Coronary artery (tissue), 2 donors: ENCODE data around the gene DDX52.

ENCODE experiments used
- DNase-seq: peaks from one replicate; pipeline ENCODE4 v3.0.0-alpha.2; 2017; ENCODE audit warnings: low spot score
- H3K27ac ChIP-seq, 2 donors: fragments of 200-600 bp; sonication (generic); one replicate each; pipeline ENCODE4 v1.5.1; 2016 to 2019
- H3K4me3 ChIP-seq: fragments of 200-600 bp; sonication (generic); 2 replicates; pipeline ENCODE4 v1.5.1; 2016; ENCODE audit warnings: mild to moderate bottlenecking, moderate library complexity
- TF ChIP-seq, protein P1 (sequence below): fragments of 200-600 bp; sonication (generic); IDR thresholded peaks from one replicate; pipeline ENCODE4 v1.5.1; 2019; ENCODE audit warnings: antibody characterized with exemption

Gene DDX52

DNA sequence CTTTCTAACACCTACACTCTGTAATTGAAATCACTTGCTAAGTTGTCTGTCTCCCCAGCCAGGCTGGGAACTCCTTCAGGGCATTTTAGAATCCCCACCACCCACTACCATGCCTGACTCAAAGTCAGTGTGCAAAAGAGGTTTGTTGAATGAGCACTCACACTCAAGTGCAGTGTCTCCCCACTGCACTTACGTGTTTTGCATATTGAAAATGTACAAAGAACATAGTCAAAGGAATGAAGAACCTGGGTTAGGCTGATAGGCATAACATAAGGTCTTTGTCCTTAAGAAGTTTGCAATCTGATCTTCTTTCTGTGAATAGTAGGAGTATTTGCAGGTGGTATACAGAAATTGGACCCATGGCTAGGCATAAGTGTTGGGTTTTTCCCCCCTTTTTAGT is 33.8 kb upstream of the DDX52 start:
- Histone ChIP-seq H3K4me3 (no peak overlapping the region), H3K27ac (no peak overlapping the region)
- TF ChIP-seq, protein P1, sequence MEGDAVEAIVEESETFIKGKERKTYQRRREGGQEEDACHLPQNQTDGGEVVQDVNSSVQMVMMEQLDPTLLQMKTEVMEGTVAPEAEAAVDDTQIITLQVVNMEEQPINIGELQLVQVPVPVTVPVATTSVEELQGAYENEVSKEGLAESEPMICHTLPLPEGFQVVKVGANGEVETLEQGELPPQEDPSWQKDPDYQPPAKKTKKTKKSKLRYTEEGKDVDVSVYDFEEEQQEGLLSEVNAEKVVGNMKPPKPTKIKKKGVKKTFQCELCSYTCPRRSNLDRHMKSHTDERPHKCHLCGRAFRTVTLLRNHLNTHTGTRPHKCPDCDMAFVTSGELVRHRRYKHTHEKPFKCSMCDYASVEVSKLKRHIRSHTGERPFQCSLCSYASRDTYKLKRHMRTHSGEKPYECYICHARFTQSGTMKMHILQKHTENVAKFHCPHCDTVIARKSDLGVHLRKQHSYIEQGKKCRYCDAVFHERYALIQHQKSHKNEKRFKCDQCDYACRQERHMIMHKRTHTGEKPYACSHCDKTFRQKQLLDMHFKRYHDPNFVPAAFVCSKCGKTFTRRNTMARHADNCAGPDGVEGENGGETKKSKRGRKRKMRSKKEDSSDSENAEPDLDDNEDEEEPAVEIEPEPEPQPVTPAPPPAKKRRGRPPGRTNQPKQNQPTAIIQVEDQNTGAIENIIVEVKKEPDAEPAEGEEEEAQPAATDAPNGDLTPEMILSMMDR, result no peak
- no peak for DNase-seq

DNA sequence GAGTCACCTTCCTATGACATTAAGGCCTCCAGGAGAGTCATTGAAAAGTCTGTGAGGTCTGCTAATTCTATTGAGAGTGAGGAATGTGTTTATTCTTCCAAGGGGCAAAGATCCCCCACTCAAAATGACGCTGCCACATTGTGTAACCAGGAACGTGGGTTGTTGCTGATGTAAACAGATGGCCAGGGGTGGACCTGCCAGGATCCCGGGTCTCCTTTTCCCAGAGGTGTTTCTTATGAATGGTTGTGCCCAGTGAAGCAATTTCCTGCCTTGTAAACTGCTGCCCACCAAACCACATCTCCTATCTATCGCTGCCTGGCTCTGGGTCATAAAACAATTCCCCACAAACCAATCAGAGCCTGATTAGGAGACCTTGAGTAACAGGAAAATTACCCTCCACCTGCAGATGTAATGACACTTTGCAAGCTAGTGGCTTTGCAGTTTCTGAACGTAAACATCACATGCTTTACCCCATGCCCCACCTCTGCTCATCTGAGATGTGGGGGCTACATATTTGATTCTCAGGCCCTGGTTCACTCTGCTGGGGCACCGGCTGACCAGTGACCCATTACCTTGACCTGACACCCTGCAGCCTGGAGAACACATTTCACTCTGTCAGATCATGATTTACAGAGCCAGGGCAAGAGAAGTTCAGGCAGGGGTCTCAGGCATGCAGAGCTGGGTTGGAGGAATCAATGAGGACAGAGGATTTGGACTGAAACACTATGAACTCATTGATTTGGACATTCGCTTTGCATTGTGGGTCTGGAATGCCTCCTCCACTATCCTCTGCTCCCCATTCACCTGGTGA is 33.1 kb upstream of the DDX52 start:
- DNase-seq, result no peak

DNA sequence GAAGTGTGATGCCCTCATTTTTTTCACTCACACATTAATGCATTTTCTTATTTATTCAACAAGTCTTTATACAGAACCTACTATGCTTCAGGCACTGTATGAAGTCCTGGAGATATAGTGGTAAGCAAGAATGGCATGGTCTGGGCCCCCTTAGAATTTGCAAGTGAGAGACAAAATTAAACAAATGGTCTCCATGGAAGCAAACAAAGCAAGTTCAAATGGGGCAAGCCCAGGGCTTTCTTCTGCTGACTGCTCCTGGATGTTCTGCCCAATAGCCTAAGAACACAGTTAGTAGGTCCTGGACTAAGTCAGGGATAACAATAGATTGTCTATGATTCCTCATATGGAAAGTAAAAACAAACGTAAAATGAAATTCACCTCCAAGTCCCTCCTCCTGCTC is 31.3 kb upstream of the DDX52 start:
- TF ChIP-seq, protein P1, result no peak
- Histone ChIP-seq H3K27ac (no peak overlapping the region), H3K4me3 (no peak overlapping the region)
- DNase-seq, result no peak

More for the DNA sequence above, 33.1 kb upstream of the DDX52 start:
- Histone ChIP-seq H3K4me3 (no peak overlapping the region), H3K27ac (no peak overlapping the region)
- TF ChIP-seq, protein P1, result no peak

DNA sequence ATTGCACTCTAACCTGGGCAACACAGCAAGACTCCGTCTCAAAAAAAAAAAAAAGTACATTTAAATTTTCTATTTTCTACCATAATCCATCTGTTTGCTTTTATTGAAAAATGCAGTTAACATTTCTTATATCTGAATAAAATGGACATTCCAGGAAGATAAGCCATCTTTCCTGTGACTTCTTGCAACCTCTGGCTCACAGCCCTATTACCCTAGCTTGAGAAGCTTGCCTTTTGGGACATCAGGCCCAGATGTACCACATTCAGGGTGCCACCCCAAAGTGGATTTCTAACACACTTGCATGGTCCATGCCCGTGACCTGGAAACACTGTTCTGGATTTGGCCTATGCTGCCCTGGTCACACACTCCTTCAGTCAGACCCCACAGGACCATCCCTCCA is 30.1 kb upstream of the DDX52 start:
- H3K27ac ChIP-seq, result no peak overlapping the region
- no peak overlapping the region for H3K4me3 ChIP-seq
- no peak for DNase-seq
- TF ChIP-seq, protein P1, result no peak

DNA sequence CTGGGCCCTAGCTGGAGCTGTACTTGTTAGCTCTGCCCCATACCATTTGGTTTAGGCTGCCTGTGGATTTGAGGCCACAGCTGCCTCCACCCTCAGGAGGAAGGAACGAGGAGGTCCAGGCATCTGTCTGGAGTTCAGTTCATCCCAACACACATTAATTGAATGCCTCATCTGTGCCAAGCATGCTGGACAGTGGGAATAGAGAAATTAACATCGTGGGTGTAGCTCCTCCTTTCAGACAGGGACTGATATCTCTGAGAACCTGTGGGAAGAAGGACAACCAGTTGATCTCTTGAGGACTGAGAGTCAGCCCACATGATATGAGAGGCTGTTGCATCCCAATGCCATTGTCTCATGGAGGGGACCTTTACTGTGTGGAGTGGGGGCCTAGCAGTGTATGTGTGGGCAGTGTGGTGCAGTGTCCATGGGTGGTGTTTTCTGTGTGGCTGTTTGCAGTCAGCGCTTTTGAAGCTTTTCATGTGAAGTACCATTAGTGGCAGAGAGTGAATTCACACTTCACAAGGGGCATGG is 29.4 kb upstream of the DDX52 start:
- no peak overlapping the region for H3K27ac ChIP-seq
- TF ChIP-seq, protein P1, result no peak
- no peak overlapping the region for H3K4me3 ChIP-seq
- no peak for DNase-seq

DNA sequence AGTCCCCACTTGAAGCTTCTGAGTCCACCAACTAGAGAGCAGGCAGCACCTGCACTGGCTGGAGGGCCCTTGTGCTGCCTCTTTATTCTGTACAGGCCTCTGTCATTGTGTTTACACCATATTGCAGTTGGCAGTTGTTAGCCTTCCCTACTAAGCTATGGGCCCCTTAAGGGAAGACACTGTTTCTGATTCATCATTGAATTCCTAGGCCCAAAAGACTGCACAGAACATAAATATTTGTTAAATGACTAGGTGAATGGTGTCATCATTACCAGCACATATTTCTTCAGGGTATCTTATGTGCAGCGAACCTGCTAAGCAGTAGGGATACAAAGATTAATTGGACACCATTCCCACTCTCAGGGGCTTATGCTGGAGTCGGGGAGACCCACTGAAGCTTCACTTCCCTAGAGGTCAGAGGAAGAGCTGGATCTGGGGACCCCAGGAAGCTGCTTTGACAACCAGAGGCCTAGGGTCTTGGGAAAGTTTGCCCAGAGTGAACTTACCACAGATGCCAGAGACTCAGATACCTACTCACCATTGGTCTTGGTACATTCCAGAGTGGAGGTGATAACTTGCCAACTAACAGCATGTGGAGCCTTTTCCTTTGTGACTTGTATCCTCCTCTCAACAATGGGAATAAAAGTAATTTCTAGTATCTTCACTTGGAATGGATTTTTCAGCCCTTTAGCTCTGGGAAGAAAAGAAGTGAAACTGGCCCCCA is 28.7 kb upstream of the DDX52 start:
- DNase-seq, result no peak
- TF ChIP-seq, protein P1, result no peak
- H3K27ac ChIP-seq, result no peak overlapping the region
- no peak overlapping the region for H3K4me3 ChIP-seq
